ENCODE results near the gene MAPK1.
A peak's percentile ranks its signal among the peaks of the same experiment; 100 is the strongest.
"Not testable (repeated sequence)": the region's sequence is repeated elsewhere in the genome, so short reads cannot be mapped to it uniquely, and the experiment has no call there.

The MAPK1 gene

DNA sequence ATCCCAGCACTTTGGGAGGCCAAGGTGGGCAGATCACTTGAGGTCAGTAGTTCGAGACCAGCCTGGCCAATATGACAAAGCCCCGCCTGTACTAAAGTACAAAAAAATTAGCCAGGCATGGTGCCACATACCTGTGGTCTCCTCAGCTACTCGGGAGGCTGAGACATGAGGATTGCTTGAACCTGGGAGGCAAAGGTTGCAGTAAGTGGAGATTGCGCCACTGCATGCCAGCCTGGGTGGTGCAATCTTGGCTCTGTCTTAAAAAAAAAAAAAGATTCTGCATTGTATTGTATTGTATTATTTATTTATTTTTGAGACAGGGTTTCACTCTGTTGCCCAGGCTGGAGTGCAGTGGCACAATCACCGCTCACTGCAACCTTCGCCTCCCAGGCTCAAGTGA lies 122.5 kb downstream of the MAPK1 start:
- DNase-seq = not testable (repeated sequence)

DNA sequence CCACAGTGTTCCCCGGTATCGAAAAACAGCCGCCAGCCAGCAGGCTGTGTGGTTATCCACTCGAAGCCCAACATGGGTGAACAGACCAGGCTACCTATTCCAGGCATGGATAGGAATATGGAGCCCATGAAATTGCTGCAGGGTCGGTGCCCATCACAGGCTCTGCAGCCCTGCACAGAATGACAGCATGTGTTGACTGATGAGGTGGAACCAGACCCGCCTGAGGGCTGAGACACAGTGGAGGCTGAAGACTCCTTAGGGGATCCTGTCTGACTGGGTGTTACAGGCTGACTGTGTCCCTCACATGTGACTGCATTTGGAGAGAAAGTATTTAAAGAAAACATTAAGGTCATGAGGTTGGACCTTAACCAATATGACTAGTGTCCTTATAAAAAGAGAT lies 125.7 kb downstream of the MAPK1 start:
- no peak for DNase-seq

DNA sequence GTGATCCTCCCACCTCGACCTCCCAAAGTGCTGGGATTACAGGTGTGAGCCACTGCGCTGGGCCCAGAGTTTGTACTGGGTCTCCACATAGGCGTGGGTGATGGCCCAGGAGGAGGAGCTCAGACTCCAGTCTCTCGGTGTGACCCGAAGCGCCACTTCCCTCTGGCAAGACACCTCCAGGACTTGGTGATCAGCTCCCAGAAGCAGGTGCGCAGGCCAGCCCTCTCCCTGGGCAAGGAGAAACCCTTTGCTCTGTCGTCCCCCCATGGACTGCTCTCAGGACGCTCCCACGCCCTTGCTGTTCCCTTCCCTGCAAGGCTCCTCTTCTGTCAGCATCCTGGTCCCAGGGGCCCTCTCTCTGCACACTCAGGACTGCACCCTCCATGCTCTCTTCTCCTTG lies 126.4 kb downstream of the MAPK1 start:
- DNase-seq = no peak

DNA sequence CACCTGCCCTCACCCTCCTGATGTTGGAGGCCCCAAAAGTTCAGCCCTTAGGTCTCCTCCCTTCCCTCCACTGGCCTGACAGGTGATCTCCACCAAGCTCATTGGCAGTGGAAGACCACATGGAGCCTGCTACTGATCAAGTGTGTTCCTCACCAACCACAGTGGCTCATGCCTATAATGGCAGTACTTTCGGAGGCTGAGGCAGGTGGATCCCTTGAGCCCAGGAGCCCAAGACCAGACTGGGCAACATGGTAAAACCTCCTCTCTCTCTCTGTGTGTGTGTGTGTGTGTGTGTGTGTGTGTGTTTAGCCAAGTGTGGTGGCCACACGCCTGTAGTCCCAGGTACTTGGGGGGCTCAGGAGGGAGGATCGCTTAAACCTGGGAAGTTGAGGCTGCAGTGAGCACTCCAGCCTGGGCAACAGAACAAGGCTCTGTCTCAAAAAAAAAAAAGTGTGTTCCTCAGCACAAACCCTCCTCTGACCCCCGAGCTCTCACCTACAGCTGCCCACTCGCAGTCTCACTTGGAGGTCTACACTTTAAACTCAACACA lies 127.5 kb downstream of the MAPK1 start:
- DNase-seq = no peak

DNA sequence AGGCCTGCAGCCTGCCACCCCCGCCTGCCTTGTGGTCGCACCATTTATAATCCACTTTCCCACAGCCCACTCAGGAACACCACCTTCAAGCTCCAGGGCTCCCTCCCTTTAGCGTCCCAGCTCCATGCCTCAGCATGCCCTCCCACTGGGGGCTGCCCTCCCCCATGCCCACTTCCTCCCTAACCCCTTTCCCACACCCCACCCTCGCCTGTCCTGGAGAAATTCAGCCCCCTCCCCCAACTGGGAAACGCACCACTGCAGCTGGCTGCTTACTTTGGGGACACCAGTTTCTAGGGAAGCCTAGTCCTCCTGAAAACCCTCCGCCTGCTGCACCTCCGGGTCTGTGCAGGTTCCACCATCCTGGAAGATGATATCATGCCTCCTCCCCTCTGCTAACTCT lies 128.5 kb downstream of the MAPK1 start:
- DNase-seq = no peak

DNA sequence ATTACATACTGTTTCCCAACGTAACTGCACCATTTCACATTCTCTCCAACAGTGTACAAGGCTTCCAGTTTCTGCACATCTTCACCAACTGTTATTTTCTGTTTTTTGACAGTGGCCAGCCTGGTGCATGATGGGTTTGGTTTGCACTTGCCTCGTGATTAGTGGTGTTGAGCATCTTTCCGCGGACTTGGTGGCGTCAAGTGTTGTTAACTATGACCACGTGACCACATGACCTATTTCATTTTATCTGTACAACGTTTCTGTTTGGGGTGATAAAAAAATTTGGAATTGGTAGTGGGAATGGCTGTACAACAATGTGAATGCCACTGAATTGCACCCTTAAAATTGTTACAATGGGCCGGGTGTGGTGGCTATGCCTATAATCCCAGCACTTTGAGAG lies 129.4 kb downstream of the MAPK1 start:
- DNase-seq = no peak

DNA sequence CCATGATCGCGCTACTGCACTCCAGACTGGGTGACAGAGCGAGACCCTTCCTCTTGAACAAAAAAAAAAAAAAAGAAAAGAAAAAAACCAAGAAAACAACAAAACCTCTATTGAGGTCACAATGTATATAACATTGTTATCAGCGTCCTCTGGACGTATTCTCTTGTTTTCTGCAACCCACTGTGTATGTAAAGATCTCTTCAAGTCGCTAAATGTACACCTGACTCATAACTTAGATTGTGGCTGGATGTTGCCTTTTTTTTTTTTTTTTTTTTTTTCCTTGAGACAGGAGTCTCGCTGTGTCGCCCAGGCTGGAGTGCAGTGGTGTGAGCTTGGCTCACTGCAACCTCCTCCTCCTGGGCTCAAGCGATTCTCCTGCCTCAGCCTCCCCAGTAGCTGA lies 130.5 kb downstream of the MAPK1 start:
- DNase-seq = no peak

DNA sequence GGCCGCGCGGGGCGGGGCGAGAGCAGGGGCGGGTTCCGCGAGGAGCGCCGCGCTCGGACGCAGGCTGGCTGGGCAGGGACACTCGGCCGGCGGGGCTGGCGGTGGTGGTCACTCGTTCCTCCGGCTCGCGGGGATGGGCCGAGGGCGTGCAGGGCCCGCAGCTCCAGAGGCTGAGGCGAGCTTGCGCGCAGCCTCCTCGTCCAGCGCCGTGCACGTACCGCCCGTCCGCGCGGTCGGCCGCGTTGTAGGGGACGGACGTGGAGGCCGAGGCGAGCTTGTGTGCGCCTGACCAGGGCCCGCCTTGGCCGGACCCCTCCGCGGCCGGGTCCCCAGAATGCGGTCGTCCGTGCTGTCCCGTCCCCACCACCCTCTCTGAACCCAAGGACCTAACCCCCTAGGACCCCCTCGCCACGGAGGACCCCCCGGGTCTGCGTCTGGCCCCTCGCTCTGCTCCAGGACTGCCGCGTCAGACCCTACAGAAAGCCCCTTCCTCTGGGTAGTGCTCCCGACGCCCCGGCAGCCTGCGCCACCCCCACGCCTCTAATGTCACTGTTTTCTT lies 131.3 kb downstream of the MAPK1 start:
- no peak for DNase-seq

DNA sequence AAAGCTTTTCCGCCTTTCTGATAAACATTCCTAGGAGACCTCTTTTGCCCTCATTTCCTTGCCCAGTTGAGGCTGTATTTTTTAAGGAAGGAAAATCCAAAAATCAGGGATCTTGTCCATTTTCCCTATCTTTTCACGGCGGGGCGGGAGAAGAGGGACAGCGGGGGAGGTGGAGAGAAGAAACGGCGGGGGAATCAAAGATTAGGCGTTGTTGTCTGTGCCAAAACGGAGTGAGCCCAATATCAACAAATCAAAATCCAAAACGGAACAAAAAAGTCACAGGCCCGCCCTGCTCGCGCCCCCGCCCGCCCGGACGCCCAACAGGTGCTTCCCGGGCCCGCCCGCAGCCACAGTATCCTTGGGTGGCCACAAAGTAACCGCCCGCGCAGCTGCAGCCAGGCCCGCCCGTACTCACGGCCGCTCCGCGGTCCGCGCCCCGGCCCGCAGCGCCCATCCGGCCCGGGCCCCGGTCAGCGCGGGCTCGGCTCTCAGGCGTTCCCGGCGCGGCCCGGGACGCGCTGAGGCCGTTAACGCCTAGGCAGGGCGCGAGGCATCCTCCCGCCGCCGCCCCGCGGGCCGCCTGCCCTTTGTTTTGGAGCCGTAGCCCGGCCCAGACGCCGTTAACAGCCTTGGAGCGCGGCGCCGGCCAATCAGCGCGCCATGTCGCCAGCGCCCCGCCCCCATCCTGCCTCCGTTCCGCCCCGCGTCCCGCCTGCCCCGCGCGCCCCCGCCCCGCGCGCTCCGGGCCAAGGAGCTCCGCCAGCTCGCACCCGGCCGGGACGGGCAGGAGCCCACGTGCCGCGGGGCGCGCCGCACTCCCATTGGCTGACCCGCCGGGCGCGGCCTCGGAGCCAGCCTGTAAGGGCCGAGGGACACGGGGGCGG lies 132.0 kb downstream of the MAPK1 start, which contains the start of gene YPEL1:
YPEL1 (minus strand) TSS at position 595 of the 884 bp plus-strand sequence. CDS start 25,050 bp downstream, outside the sequence.
- peak; percentile 85 for DNase-seq

DNA sequence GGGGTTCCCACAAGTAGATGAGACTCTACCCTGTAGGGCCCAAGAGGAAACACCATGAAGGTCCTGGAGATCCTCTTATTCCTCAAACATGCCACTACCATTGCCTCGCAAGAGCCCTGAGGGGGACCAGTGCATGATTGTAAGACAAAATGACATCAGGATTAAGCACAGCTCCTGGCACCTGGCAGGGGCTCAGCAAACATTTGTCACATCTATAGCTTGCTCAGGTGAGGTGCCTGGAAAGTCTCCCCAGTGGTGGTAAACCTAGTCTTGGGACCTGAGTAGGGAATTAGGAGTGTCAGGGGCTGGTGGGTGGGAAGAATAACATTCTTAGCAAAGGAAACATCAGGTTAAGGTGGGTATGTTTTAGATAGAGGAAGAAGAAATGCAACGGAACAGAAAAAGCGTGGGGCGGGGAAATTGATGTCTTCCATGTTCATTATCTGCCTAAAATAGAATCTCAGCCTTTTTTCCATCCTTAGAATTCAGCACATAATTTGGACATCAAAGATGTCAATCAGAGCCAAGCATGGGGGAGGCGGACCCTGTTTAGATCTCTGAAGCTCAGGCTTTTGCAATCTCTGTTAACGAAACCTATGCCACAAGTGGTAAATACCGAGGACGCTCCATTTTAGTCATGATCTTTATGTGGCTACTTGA lies 132.8 kb downstream of the MAPK1 start:
- DNase-seq = peak; percentile 41

DNA sequence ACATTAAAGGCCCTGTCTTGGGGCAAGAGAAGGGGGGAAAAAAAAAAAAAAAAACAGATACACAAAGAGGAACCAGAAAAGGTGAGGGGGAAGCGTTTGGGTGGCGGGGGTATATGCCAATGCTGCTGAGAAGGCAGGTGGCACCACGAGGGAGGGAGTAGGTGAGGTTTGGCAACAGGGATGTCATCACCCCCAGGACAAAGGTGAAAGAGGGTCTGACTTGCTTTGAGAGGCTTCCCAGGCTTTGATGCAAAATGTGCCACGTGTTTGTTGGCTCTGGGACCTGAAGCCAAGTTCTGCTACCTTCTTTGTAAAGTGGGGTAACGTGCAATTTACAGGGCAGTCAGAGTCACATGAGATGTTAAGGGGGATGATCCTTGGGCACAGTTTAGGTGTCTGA lies 135.9 kb downstream of the MAPK1 start:
- no peak for DNase-seq

DNA sequence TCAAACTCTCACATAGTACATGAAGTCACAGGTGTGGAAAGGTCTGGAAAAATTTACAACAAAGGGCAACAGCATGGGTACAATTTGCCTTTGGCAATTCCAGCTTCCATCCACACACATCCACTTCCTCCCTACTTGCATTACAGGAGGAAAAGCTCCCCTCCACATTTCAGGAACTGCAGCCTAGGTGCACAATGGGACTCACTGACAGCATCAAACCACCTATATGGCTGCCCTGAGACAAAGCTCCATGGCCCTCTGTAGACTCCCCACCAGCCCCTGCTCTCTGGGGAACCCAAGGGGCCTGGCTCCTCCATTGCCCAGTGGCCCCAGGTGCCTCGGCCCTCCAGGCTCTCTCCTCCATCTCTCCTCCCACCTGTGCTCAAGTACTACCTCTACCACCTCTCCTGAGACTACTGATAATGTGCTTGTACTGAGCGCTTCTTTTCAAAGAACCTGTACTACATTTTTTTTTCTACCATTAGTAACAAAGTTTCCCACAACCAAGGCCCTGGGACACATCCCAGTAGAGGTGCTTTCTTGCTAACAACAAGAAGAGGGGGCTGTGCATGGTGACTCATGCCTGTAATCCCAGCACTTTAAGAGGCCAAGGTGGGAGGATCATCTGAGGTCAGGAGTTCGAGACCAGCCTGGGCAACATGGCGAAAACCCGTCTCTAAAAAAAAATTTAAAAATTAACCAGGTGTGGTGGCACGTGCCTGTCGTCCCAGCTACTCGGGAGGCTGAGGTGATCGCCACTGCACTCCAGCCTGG lies 136.7 kb downstream of the MAPK1 start:
- DNase-seq = no peak

DNA sequence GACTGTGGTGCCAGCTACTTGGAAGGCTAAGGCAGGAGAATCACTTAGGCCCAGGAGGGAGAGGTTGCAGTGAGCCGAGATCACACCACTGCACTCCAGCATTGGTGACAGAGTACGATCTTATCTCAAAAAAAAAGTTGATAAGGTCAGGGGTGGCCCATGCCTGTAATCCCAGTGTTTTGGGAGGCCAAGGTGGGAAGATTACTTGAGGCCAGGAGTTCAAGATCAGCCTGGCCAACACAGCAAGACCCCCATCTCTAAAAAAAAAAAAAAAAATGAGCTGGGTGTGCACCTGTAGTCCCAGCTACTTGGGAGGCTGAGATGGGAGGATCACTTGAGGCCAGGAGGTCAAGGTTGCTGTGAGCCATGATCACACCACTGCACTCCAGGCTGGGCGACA lies 138.3 kb downstream of the MAPK1 start:
- not testable (repeated sequence) for DNase-seq

DNA sequence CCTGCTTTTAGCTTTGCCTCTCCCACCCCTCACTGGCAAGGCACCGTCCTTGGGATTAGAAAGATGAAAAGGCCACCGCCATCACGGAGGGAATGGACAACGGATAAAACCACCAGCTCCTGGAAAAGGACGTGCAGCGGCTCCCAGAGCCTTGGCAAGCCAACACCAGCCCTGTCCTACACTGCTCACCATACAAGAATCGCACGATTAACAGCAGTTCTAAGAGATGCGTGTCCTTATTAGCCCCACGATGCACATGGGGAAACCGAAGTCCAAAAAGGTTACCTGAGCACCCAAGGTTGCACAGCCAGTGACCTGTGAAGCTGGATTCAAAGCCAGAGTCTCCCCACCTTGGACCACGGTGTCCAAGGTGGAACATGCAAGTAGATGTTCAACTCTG lies 139.2 kb downstream of the MAPK1 start:
- DNase-seq = no peak

DNA sequence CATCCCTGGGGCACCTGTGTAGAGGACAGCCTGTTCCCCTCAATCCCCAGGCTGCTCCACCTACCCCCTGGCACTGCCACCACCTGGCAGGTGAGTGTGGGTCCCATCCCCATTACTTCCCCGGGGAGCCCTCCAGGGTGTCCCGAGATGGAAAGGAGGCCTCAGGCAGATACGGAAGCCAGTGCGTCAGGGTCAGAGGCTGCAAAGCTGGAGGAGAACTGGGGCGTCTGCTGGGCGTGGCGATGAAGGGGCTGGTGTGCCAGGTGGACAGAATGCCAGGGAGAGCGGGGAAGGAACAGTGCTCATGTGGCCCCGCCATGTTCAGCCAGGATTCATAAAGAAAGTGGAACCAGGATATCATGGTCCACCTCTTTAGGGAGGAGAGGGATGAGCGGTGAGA lies 139.7 kb downstream of the MAPK1 start:
- no peak for DNase-seq

DNA sequence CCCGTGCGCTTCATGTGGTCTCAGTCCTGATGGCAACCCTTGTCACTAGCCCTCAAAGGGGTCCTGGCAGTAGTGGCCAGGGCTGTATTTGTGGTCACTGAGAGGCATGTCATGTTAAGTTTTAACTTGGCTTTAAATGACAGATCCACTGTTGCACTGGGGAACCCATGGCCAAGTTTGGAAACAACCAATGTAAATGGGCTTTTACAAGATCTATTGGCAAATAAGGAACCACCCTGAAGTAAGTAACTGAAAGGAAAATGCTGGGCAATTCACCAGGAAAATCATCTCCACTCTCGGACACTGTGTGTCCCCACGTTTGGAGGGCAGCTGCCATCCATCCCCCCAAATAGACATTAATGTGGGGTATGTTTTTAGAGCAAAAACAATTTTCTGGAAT lies 140.3 kb downstream of the MAPK1 start:
- no peak for DNase-seq

DNA sequence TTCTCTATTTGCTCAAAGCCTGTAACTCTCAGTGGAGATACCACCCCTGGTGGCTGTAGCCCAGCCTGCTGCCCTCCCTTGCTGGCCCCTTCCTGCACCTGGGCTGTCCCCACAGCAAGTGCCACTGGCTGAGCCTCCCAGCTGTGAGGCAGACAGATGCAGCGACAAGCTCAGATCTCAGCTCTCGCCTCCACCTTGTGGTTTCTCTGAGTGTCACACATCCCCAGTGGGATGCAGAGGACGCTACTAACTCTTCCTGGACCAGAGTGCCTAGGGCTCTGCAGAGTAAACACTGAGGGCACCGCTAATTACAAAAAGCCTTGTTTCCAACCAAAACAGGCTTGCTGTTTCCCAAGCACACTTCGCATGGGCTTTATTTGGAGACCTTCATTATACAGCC lies 140.8 kb downstream of the MAPK1 start:
- peak; percentile 61 for DNase-seq

DNA sequence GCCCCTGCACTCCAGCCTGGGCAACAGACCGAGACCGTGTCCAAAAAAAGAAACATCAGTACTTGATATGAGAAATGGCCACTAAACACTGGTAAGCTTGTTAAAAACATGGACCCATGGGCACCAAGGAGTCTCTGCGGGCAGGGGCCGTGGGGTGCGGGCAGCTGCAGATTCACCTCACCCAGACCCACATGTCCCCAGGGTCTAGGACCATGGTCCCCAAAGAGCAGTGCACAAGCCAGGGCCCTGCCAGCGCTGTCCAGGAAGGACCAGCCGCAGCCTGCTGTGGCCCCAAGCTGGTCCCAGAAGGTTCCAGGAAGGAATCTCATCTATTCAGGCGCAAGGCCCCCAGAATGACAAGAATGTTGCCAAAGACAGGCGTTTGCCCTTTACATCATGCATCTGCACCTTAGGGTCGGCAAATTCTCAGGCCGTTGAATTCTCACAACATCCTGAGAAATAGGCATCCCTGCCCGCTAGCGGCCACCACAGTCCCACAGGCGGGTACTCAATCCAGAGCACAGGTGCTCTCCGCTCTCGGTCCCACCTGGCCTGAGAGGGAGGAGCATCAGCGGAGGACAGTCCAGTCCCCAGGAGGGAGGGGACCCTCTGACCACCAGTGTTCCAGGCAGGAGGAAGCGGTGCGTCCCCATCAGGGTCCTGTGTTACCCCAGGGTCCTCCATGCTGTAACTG lies 141.3 kb downstream of the MAPK1 start:
- no peak for DNase-seq

DNA sequence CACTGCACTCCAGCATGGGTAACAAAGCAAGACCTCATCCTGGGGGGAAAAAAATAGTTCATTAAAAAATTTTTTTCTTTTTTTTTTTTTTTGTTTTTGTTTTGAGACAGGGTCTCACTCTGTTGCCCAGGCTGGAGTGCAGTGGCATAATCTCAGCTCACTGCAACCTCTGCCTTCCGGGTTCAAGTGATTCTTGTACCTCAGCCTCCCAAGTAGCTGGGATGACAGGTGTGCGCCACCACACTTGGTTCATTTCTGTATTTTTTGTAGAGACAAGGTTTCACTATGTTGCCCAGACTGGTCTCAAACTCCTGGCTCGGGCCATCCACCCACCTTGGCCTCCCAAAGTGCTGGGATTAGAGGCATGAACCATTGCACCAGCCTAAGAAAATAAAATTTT lies 142.9 kb downstream of the MAPK1 start:
- DNase-seq = not testable (repeated sequence)

DNA sequence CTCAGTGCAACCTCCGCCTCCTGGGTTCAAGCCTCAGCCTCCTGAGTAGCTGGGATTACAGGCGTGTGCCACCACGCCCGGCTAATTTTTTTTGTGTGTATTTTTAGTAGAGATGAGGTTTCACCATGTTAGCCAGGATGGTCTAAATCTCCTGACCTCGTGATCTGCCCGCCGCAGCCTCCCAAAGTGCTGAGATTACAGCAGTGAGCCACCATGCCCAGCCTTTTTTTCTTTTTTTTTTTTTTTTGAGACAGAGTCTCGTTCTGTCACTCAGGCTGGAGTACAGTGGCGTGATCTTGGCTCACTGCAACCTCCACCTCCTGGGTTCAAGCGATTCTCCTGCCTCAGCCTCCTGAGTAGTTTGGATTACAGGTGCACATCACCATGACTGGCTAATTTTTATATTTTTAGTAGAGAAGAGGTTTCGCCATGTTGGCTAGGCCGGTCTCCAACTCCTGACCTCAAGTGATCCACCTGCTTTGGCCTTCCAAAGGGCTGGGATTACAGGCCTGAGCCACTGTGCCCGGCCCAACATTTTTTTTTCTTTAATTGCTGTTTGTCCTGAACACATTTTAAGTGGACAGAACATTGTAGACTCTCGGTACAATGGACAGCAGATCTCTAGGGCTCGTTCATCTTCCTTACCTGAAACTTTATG lies 146.1 kb downstream of the MAPK1 start:
- not testable (repeated sequence) for DNase-seq

DNA sequence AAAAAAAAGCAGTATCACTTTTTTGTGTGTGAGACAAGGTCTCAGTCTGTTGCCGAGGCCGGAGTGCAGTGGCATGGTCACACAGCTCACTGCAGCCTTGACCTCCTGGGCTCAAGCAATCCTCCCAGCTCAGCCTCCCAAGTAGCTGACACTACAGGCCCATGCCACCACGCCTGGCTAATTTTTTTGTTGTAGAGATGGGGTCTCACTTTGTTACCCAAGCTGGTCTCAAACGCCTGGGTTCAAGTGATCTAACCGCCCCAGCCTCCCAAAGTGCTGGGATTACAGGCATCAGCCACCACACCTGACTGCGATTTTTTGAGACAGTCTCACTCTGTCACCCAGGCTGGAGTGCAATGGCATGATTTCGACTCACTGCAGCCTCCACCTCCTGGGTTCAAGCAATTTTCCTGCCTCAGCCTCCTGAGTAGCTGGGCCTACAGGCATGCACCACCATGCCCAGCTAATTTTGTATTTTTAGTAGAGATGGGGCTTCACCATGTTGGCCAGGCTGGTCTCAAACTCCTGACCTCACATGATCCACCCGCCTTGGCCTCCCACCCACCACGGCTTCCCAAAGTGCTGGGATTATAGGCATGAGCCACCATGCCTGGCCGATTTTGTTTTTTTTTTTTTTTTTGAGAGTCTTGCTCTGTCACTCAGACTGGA lies 147.1 kb downstream of the MAPK1 start:
- DNase-seq = not testable (repeated sequence)

All from NCI-H2171 treated with DMSO at 0.1 percent for 48 hours (cell line).